D721Med (cell line): ENCODE data around the gene RAPGEF1.

Experiments
- DNase-seq: peaks from one replicate; pipeline ENCODE4 v3.0.0; 2011; ENCODE audit warnings: low spot score; ENCODE audit not compliant: insufficient read length
- FAIRE-seq: peaks from 2 replicates; lab custom pipeline; 2011; peaks lifted over from hg19 to GRCh38; lab: Jason Lieb, UNC
- CTCF ChIP-seq: IDR thresholded peaks from 2 replicates; pipeline ENCODE4 v1.5.1; 2012; ENCODE audit warnings: mild to moderate bottlenecking, control low read depth; ENCODE audit not compliant: insufficient read depth; ENCODE audit errors: missing control alignments

Gene RAPGEF1

GRCh38 chr9:131562032-131562959, 177.6 kb downstream of the RAPGEF1 start:
- no peak for TF ChIP-seq CTCF
- DNase-seq (no peak), FAIRE-seq (no peak)

- TF ChIP-seq CTCF, result no peak
- FAIRE-seq (no peak), DNase-seq (no peak)
These were observed 180.4 kb downstream of the RAPGEF1 start for GRCh38 chr9:131559421-131560000.

GRCh38 chr9:131557855-131558548, 181.9 kb downstream of the RAPGEF1 start:
- TF ChIP-seq CTCF, result no peak
- DNase-seq (no peak), FAIRE-seq (no peak)

- FAIRE-seq (no peak), DNase-seq (no peak)
- TF ChIP-seq CTCF, result no peak
These were observed 183.8 kb downstream of the RAPGEF1 start for GRCh38 chr9:131555841-131556673.

- TF ChIP-seq CTCF, result no peak
- FAIRE-seq, result no peak
These were observed 185.0 kb downstream of the RAPGEF1 start for GRCh38 chr9:131554843-131555351.

GRCh38 chr9:131554087-131554842, 185.6 kb downstream of the RAPGEF1 start:
- no peak for DNase-seq
- no peak for FAIRE-seq

More at GRCh38 chr9:131554843-131555351, 185.0 kb downstream of the RAPGEF1 start:
- DNase-seq, result no peak

More at GRCh38 chr9:131554087-131554842, 185.6 kb downstream of the RAPGEF1 start:
- TF ChIP-seq CTCF, result no peak
